Activated CD4-positive, alpha-beta T cell treated with anti-CD3 and anti-CD28 coated beads, Interleukin-2, amount 50 U/mL, for 1 hour (primary cell): ENCODE data around the gene HADHA.
"Not testable (repeated sequence)": the region's sequence is repeated elsewhere in the genome, so short reads cannot be mapped to it uniquely, and the experiment has no call there.

Experiments used
- DNase-seq: peaks from one replicate; pipeline ENCODE4 v3.0.0-alpha.2; 2020

HADHA gene

GRCh38 chr2:26244309-26245230, at the start of gene HADHA, which contains the start of gene HADHB:
TSS of gene HADHA (minus strand) at chr2:26244632. CDS start at chr2:26244596, 36 bp downstream.
TSS of gene HADHB (plus strand) at chr2:26244939. CDS start at chr2:26254255, 9,316 bp downstream.
- DNase-seq: peak; percentile 80

- DNase-seq: no peak
Observed at GRCh38 chr2:26292646-26293045, 48.2 kb upstream of the HADHA start.

- no peak for DNase-seq
Observed at GRCh38 chr2:26290001-26290400, 45.6 kb upstream of the HADHA start.

GRCh38 chr2:26285931-26286330, 41.5 kb upstream of the HADHA start:
- no peak for DNase-seq

GRCh38 chr2:26284132-26284531, 39.7 kb upstream of the HADHA start:
- no peak for DNase-seq

GRCh38 chr2:26283606-26284005, 39.2 kb upstream of the HADHA start:
- DNase-seq: no peak

- no peak for DNase-seq
Observed at GRCh38 chr2:26281226-26281625, 36.8 kb upstream of the HADHA start.

- DNase-seq: no peak
Observed at GRCh38 chr2:26279886-26280285, 35.5 kb upstream of the HADHA start.

- no peak for DNase-seq
Observed at GRCh38 chr2:26276484-26277227, 32.2 kb upstream of the HADHA start.

GRCh38 chr2:26274058-26274613, 29.7 kb upstream of the HADHA start:
- DNase-seq: no peak

GRCh38 chr2:26273501-26273900, 29.1 kb upstream of the HADHA start:
- no peak for DNase-seq

GRCh38 chr2:26270373-26270772, 25.9 kb upstream of the HADHA start:
- no peak for DNase-seq

- no peak for DNase-seq
Observed at GRCh38 chr2:26269571-26270158, 25.2 kb upstream of the HADHA start.

GRCh38 chr2:26268670-26269385, 24.4 kb upstream of the HADHA start:
- DNase-seq: not testable (repeated sequence)

- DNase-seq: no peak
Observed at GRCh38 chr2:26268213-26268612, 23.8 kb upstream of the HADHA start.

- not testable (repeated sequence) for DNase-seq
Observed at GRCh38 chr2:26258836-26259235, 14.4 kb upstream of the HADHA start.

GRCh38 chr2:26255759-26256384, 11.4 kb upstream of the HADHA start:
- DNase-seq: no peak

GRCh38 chr2:26251893-26252292, 7.5 kb upstream of the HADHA start:
- no peak for DNase-seq

- no peak for DNase-seq
Observed at GRCh38 chr2:26249625-26250024, 5.2 kb upstream of the HADHA start.

GRCh38 chr2:26246818-26247217, 2.4 kb upstream of the HADHA start:
- peak; percentile 6 for DNase-seq

GRCh38 chr2:26245810-26246209, 1.4 kb upstream of the HADHA start:
- no peak for DNase-seq

- DNase-seq: peak; percentile 50
Observed at GRCh38 chr2:26245231-26245732, 850 bp upstream of the HADHA start.
